GM20000 (cell line): ENCODE results near the gene GIPC2.

Experiments
- DNase-seq: peaks from one replicate; pipeline ENCODE4 v3.0.0; 2012; ENCODE audit warnings: low spot score
- TF ChIP-seq, protein P1 (sequence below): IDR thresholded peaks from 2 replicates; pipeline ENCODE4 v1.5.1; 2012; ENCODE audit warnings: mild to moderate bottlenecking, control low read depth; ENCODE audit errors: extremely low read depth, missing control alignments

GIPC2 gene

GRCh38 chr1:78070210-78070609 is 24.4 kb downstream of the GIPC2 start:
- no peak for DNase-seq
- TF ChIP-seq, protein P1, sequence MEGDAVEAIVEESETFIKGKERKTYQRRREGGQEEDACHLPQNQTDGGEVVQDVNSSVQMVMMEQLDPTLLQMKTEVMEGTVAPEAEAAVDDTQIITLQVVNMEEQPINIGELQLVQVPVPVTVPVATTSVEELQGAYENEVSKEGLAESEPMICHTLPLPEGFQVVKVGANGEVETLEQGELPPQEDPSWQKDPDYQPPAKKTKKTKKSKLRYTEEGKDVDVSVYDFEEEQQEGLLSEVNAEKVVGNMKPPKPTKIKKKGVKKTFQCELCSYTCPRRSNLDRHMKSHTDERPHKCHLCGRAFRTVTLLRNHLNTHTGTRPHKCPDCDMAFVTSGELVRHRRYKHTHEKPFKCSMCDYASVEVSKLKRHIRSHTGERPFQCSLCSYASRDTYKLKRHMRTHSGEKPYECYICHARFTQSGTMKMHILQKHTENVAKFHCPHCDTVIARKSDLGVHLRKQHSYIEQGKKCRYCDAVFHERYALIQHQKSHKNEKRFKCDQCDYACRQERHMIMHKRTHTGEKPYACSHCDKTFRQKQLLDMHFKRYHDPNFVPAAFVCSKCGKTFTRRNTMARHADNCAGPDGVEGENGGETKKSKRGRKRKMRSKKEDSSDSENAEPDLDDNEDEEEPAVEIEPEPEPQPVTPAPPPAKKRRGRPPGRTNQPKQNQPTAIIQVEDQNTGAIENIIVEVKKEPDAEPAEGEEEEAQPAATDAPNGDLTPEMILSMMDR, result no peak

DNA sequence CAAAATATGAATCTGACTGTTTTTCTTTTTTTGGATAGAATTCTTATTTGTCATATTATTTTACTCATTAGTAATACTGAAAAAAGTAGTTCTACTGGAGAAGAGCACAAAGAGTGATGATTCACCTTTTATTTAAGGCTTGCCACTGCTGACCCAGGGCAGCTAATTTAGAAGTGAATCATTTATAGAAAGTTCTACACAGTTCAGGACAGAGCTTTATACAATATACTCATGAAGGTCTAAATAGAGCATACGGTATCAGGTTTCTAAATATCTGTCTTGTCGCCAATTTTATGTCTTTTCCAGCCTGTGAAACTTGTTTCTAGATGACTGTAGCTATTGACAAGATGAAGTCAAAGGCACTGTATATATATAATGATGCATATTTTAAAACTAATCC is 25.0 kb downstream of the GIPC2 start:
- DNase-seq, result no peak
- TF ChIP-seq, protein P1, result no peak

DNA sequence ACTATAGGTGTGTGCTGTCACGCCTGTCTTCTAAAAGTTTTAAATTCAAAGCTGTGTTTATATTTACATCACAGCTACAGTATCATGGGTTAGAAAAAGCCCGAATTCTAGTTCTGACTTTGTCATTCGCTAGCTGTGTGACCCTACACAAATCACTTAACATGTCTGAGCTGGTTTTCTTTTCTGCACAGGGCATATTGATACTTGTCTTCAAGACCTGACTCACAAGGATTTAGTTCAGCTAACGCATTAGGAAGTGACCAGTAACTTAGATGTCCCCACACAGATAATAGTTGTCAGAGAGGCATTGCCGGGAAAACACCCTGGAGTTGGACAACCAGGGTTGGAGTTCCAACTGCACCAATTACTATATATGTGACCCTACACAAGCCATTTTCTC is 25.9 kb downstream of the GIPC2 start:
- no peak for DNase-seq
- TF ChIP-seq, protein P1, result no peak

DNA sequence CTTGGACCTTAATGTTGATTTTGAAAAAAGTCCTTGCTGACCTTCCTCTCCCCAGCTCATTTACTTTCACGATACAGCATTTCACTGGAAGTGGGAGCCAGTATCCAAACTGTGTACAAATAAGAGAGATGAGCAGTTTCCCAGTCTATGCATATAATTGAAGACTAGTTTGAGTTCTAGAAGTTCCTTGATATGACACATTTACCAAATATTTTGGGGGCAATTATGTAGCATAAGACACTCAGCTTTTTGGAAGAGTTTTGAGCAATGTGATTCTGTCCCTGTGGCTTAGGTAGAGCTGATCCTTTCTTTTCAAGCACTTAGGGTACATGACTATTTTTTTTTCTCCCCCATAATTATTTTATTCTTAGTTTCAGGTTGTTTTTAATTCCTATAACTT is 26.4 kb downstream of the GIPC2 start:
- DNase-seq, result no peak
- TF ChIP-seq, protein P1, result no peak

GRCh38 chr1:78073441-78073840 is 27.7 kb downstream of the GIPC2 start:
- TF ChIP-seq, protein P1, result no peak

GRCh38 chr1:78075621-78076020 is 29.9 kb downstream of the GIPC2 start:
- TF ChIP-seq, protein P1, result no peak
- DNase-seq, result no peak

More at GRCh38 chr1:78073441-78073840, 27.7 kb downstream of the GIPC2 start:
- DNase-seq, result no peak

- DNase-seq, result no peak
- TF ChIP-seq, protein P1, result no peak
These were observed 32.6 kb downstream of the GIPC2 start for GRCh38 chr1:78078358-78078757.
